CD14-positive monocyte (primary cell): ENCODE data around the gene DLGAP1. TPM values are rescaled to one million over a fixed set of nuclear protein-coding genes. Genes with fewer than 3 reads are reported as not detected.

Source experiments
- DNase-seq, 3 donors: peaks; one replicate each; pipeline ENCODE4 v3.0.0-alpha.2; 2011 to 2022
- H2AFZ ChIP-seq: 2 replicates; pipeline ENCODE4 v1.6.0; 2012; ENCODE audit warnings: mild to moderate bottlenecking, low read depth, low read length, inconsistent platforms; ENCODE audit not compliant: insufficient read depth, poor library complexity, severe bottlenecking
- H3K27ac ChIP-seq, 2 donors: 1 replicate in 1 of 2; 2 replicates in 1 of 2; pipeline ENCODE4 v1.5.1; 2012 to 2013; ENCODE audit warnings: low read length in 2 of 2, control low read depth in 1 of 2, inconsistent platforms in 1 of 2, low read depth in 1 of 2, mild to moderate bottlenecking in 1 of 2
- H3K27me3 ChIP-seq, 2 donors: one replicate each; pipeline versions ENCODE4 v1.6.0 to v1.6.1; 2011 to 2013; ENCODE audit warnings: low read length in 2 of 2; ENCODE audit not compliant: control insufficient read depth in 2 of 2, insufficient read depth in 2 of 2
- H3K36me3 ChIP-seq, 2 donors: replicated peaks in 1 of 2; 1 replicate in 1 of 2; 2 replicates in 1 of 2; pipeline versions ENCODE4 v1.5.1 to v1.6.1; 2012 to 2013; ENCODE audit warnings: low read length in 2 of 2, control low read depth in 1 of 2, inconsistent platforms in 1 of 2, mild to moderate bottlenecking in 1 of 2; ENCODE audit not compliant: insufficient read depth in 2 of 2, control insufficient read depth in 1 of 2
- H3K4me1 ChIP-seq, 2 donors: 1 replicate in 1 of 2; 2 replicates in 1 of 2; pipeline versions ENCODE4 v1.5.1 to v1.6.1; 2012 to 2013; ENCODE audit warnings: low read length in 2 of 2, control low read depth in 1 of 2, inconsistent platforms in 1 of 2, mild to moderate bottlenecking in 1 of 2, moderate library complexity in 1 of 2; ENCODE audit not compliant: insufficient read depth in 2 of 2, control insufficient read depth in 1 of 2
- H3K4me2 ChIP-seq: replicated peaks from 2 replicates; pipeline ENCODE3; 2012; ENCODE audit warnings: low read length, moderate library complexity, mild to moderate bottlenecking; ENCODE audit not compliant: poor library complexity, severe bottlenecking; ENCODE audit errors: extremely low read depth
- H3K4me3 ChIP-seq, 3 experiments: fragments of 200-600 bp in 1 of 3; sonication (generic) in 1 of 3; replicated peaks in 1 of 3; 1 replicate in 2 of 3; 2 replicates in 1 of 3; pipeline ENCODE4 v1.5.1; 2011 to 2013; ENCODE audit warnings: low read length in 3 of 3, mild to moderate bottlenecking in 3 of 3, control low read depth in 2 of 3, low read depth in 2 of 3, inconsistent platforms in 1 of 3, moderate library complexity in 1 of 3
- H3K79me2 ChIP-seq: 2 replicates; pipeline ENCODE4 v1.6.0; 2012; ENCODE audit warnings: mild to moderate bottlenecking, control low read depth, inconsistent platforms, low read length, moderate library complexity; ENCODE audit not compliant: insufficient read depth
- H3K9ac ChIP-seq: 2 replicates; pipeline ENCODE4 v1.6.0; 2017; ENCODE audit warnings: low read length, mild to moderate bottlenecking; ENCODE audit not compliant: insufficient read depth, poor library complexity, severe bottlenecking
- H3K9me3 ChIP-seq, 2 donors: replicated peaks in 1 of 2; 1 replicate in 1 of 2; 2 replicates in 1 of 2; pipeline versions ENCODE4 v1.5.1 to v1.6.1; 2012 to 2013; ENCODE audit warnings: low read length in 2 of 2, control low read depth in 1 of 2; ENCODE audit not compliant: control insufficient read depth in 1 of 2, insufficient read depth in 1 of 2
- H4K20me1 ChIP-seq: 2 replicates; pipeline ENCODE4 v1.6.0; 2012; ENCODE audit warnings: mild to moderate bottlenecking, low read length, control low read depth, moderate library complexity; ENCODE audit not compliant: insufficient read depth
- H3K27ac Mint-ChIP-seq, 7 donors: one replicate each; pipeline ENCODE4 v1.8.0; 2020; ENCODE audit warnings: mild to moderate bottlenecking in 7 of 7, mixed read lengths in 7 of 7, moderate library complexity in 6 of 7, inconsistent platforms in 2 of 7
- H3K27me3 Mint-ChIP-seq, 3 donors: one replicate each; pipeline ENCODE4 v1.8.0; 2021 to 2022; ENCODE audit warnings: low read depth in 3 of 3, mild to moderate bottlenecking in 3 of 3, mixed read lengths in 3 of 3, moderate library complexity in 3 of 3, inconsistent platforms in 1 of 3
- H3K36me3 Mint-ChIP-seq, 2 donors: one replicate each; pipeline ENCODE4 v1.8.0; 2020; ENCODE audit warnings: mixed read lengths in 2 of 2, inconsistent platforms in 1 of 2, mild to moderate bottlenecking in 1 of 2
- H3K4me1 Mint-ChIP-seq: one replicate; pipeline ENCODE4 v1.8.0; 2020; ENCODE audit warnings: mild to moderate bottlenecking, mixed read lengths
- H3K4me3 Mint-ChIP-seq, 2 donors: one replicate each; pipeline ENCODE4 v1.8.0; 2020; ENCODE audit warnings: mild to moderate bottlenecking in 2 of 2, mixed read lengths in 2 of 2, moderate library complexity in 1 of 2
- H3K9me3 Mint-ChIP-seq, 7 donors: one replicate each; pipeline ENCODE4 v1.8.0; 2020 to 2022; ENCODE audit warnings: mixed read lengths in 7 of 7, mild to moderate bottlenecking in 6 of 7, moderate library complexity in 6 of 7, inconsistent platforms in 2 of 7
- WGBS: methylation state at CpG from one replicate; pipeline ENCODE4 v1.1.5; 2013; ENCODE audit warnings: missing lambda C conversion rate; ENCODE audit not compliant: insufficient coverage; 5-methylcytosine and 5-hydroxymethylcytosine counted together
- intact Hi-C, 2 donors: fragments of 100-400 bp; cut with micrococcal nuclease; formaldehyde crosslinking; loops; one replicate each; pipeline versions ENCODE4 v1.15.0 to v1.15.1; 2023
- polyA plus RNA-seq, 3 donors: library from polyadenylated mRNA; depleted of rRNA in 1 of 3; unstranded in 2 of 3; stranded (reverse) in 1 of 3; fragments of 300-500 nt in 2 of 3; fragments of >200 nt in 1 of 3; fragmentation: Illumina TruSeq in 2 of 3; gene quantifications; 1 replicate in 2 of 3; 2 replicates in 1 of 3; pipeline ENCODE4 v1.2.3, GENCODE V29; 2012 to 2021
- TF ChIP-seq, protein P1 (sequence below): fragments of 200-600 bp; IDR thresholded peaks from one replicate; pipeline ENCODE4 v1.8.0; 2022; ENCODE audit warnings: antibody characterized with exemption, mild to moderate bottlenecking

The DLGAP1 gene
- polyA plus RNA-seq, 3 donors: 0.09 to 0.42 TPM; not detected in 1

DNA sequence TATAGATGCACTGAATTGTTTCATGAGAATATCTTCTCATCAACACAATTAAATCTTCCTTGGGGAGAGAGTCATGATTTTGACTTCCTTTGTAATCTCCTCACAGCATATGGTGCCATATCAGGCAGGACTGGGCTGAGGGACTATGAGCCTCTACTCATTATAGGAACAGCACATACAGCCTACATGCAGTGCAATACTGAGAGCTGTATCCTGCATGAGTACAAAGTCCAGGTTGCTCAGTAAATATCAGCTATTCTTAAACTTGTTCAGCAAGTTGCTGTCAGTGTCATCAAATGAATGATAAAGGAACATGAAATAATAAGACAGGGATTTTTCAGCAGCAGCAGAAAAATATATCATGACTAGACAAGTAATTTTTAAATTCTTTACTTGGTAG, 10.8 kb downstream of the DLGAP1 start:
- TF ChIP-seq, protein P1, sequence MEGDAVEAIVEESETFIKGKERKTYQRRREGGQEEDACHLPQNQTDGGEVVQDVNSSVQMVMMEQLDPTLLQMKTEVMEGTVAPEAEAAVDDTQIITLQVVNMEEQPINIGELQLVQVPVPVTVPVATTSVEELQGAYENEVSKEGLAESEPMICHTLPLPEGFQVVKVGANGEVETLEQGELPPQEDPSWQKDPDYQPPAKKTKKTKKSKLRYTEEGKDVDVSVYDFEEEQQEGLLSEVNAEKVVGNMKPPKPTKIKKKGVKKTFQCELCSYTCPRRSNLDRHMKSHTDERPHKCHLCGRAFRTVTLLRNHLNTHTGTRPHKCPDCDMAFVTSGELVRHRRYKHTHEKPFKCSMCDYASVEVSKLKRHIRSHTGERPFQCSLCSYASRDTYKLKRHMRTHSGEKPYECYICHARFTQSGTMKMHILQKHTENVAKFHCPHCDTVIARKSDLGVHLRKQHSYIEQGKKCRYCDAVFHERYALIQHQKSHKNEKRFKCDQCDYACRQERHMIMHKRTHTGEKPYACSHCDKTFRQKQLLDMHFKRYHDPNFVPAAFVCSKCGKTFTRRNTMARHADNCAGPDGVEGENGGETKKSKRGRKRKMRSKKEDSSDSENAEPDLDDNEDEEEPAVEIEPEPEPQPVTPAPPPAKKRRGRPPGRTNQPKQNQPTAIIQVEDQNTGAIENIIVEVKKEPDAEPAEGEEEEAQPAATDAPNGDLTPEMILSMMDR: no peak
- Histone ChIP-seq H3K9me3 (no peaks in the 10 kb centered on the region), H3K4me1 (no peaks in the 10 kb centered on the region), H3K9ac (no peak overlapping the region), H3K4me2 (no peak overlapping the region), H3K79me2 (no peaks in the 10 kb centered on the region), H3K27me3 (no peaks in the 10 kb centered on the region), H4K20me1 (no peaks in the 10 kb centered on the region), H3K27ac (no peak overlapping the region), H3K4me3 (no peak overlapping the region), H3K36me3 (no peaks in the 10 kb centered on the region), H2AFZ (no peak overlapping the region)
- Mint-ChIP-seq H3K27ac (no peak overlapping the region), H3K27me3 (no peaks in the 10 kb centered on the region), H3K4me3 (no peak overlapping the region), H3K4me1 (no peaks in the 10 kb centered on the region), H3K36me3 (no peaks in the 10 kb centered on the region), H3K9me3 (peaks cover 0 to 6% (median 1%) of the 10 kb centered on the region in 7 donors)
- no peak for DNase-seq
- intact Hi-C loops: no loop called here

DNA sequence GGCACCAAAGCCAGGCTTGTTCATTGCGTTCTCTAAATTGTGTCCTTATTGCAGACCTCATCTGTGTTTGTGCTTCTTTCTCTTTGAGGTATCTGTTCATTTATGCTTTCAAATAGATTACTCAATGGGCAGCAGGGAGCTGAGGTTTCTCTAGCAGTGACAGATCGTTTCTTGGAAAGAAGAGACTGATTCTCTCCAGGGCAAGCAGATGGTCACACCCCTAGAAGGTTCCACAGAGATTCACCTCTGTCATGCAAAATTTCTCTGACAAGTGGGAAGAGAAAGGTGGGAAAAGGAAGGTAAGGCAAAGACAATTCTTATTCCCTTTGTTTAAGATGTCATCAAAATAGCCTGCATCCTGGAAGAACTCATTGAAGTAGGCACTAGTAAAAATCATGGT, 14.0 kb downstream of the DLGAP1 start:
- no peak overlapping the region for H3K4me3 ChIP-seq
- no peaks in the 10 kb centered on the region for H3K79me2 ChIP-seq
- H3K36me3 ChIP-seq: no peaks in the 10 kb centered on the region
- Mint-ChIP-seq H3K4me1 (no peaks in the 10 kb centered on the region), H3K27me3 (peaks cover 0 to 2% (median 0%) of the 10 kb centered on the region in 3 donors), H3K36me3 (no peaks in the 10 kb centered on the region), H3K4me3 (no peak overlapping the region), H3K27ac (no peak overlapping the region), H3K9me3 (peaks cover 0 to 6% (median 0%) of the 10 kb centered on the region in 7 donors)
- intact Hi-C loops: no loop called here
- no peaks in the 10 kb centered on the region for H3K9me3 ChIP-seq
- no peaks in the 10 kb centered on the region for H3K4me1 ChIP-seq
- no peak overlapping the region for H3K4me2 ChIP-seq
- no peak overlapping the region for H3K9ac ChIP-seq
- H3K27me3 ChIP-seq: no peaks in the 10 kb centered on the region
- no peaks in the 10 kb centered on the region for H4K20me1 ChIP-seq
- DNase-seq: no peak
- no CpG with 5 or more reads among the region's 2 CpGs for WGBS
- TF ChIP-seq, protein P1: no peak
- H3K27ac ChIP-seq: no peak overlapping the region
- no peak overlapping the region for H2AFZ ChIP-seq
